Spleen (tissue), 13 donors: ENCODE results near the gene CD47. TPM values are rescaled to one million over a fixed set of nuclear protein-coding genes. Genes with fewer than 3 reads are reported as not detected.

ENCODE experiments used
- DNase-seq: peaks from one replicate; pipeline ENCODE4 v3.0.0-alpha.2; 2020
- H3K27ac ChIP-seq, 8 donors: fragments of 200-600 bp; sonication (generic) in 7 of 8; 1 replicate in 4 of 8; 2 replicates in 4 of 8; pipeline versions ENCODE4 v1.5.0 to v1.8.0; 2016 to 2021; ENCODE audit warnings: inconsistent platforms in 4 of 8, mild to moderate bottlenecking in 4 of 8, moderate library complexity in 1 of 8
- H3K27me3 ChIP-seq, 7 donors: fragments of 200-600 bp; sonication (generic) in 6 of 7; replicated peaks in 1 of 7; 1 replicate in 4 of 7; 2 replicates in 3 of 7; pipeline versions ENCODE4 v1.5.0 to v1.8.0; 2016 to 2021; ENCODE audit warnings: inconsistent platforms in 3 of 7, mild to moderate bottlenecking in 1 of 7
- H3K36me3 ChIP-seq, 6 donors: fragments of 200-600 bp; sonication (generic) in 5 of 6; 1 replicate in 4 of 6; 2 replicates in 2 of 6; pipeline versions ENCODE4 v1.5.0 to v1.8.0; 2016 to 2021; ENCODE audit warnings: inconsistent platforms in 2 of 6
- H3K4me1 ChIP-seq, 6 donors: fragments of 200-600 bp; sonication (generic) in 5 of 6; 1 replicate in 3 of 6; 2 replicates in 3 of 6; pipeline versions ENCODE4 v1.5.0 to v1.8.0; 2016 to 2021; ENCODE audit warnings: inconsistent platforms in 3 of 6
- H3K4me3 ChIP-seq, 8 donors: fragments of 200-600 bp; sonication (generic) in 7 of 8; 1 replicate in 4 of 8; 2 replicates in 4 of 8; pipeline versions ENCODE4 v1.5.0 to v1.8.0; 2016 to 2021; ENCODE audit warnings: inconsistent platforms in 4 of 8, mild to moderate bottlenecking in 4 of 8, moderate library complexity in 2 of 8
- H3K9me3 ChIP-seq, 8 donors: fragments of 200-600 bp; sonication (generic) in 7 of 8; 1 replicate in 4 of 8; 2 replicates in 4 of 8; pipeline versions ENCODE4 v1.5.0 to v1.8.0; 2016 to 2021; ENCODE audit warnings: inconsistent platforms in 4 of 8
- POLR2A ChIP-seq, 3 donors: fragments of 450-650 bp; IDR thresholded peaks; one replicate each; pipeline ENCODE4 v1.5.1; 2017; ENCODE audit warnings: antibody characterized with exemption in 3 of 3, mild to moderate bottlenecking in 1 of 3
- POLR2AphosphoS5 ChIP-seq, 3 donors: sonication (generic); formaldehyde crosslinking; IDR thresholded peaks; one replicate each; pipeline ENCODE4 v1.5.1; 2017; ENCODE audit warnings: antibody characterized with exemption in 3 of 3
- WGBS, 5 donors: extraction: QIAGEN DNeasy Blood & Tissue Kit in 3 of 5; methylation state at CpG; one replicate each; pipeline versions ENCODE4 v1.1.5 to v1.1.7; 2013 to 2018; 5-methylcytosine and 5-hydroxymethylcytosine counted together
- intact Hi-C: fragments of 100-400 bp; cut with DNase I; formaldehyde crosslinking; loops from one replicate; pipeline ENCODE4 v1.15.0; 2023; ENCODE audit warnings: low total_unique reads
- long read RNA-seq, 2 donors: transcript quantifications; one replicate each; lab custom pipeline, GENCODE V29; 2026
- polyA plus RNA-seq, 3 donors: library from polyadenylated mRNA; stranded (reverse); fragments of 200-250 nt; gene quantifications; one replicate each; pipeline ENCODE4 v1.2.1, GENCODE V29; 2013
- total RNA-seq, 7 donors: library from RNA; depleted of rRNA in 3 of 7; stranded (reverse); fragments of >200 nt in 3 of 7; fragmentation: NEBNext Ultra II Directional in 4 of 7; extraction: Animal tissue kit (Norgen Biotek cat#: 25700) in 4 of 7; gene quantifications; one replicate each; pipeline versions ENCODE4 v1.1.0 to v1.2.1, GENCODE V29; 2016 to 2021
- TF ChIP-seq, protein P1 (sequence below), 11 experiments: fragments of 200-600 bp in 7 of 11; fragments of 450-650 bp in 4 of 11; sonication (generic) in 4 of 11; IDR thresholded peaks in 8 of 11; conservative IDR thresholded peaks in 3 of 11; 1 replicate in 7 of 11; 2 replicates in 4 of 11; pipeline versions ENCODE4 v1.4.0 to v1.8.0; 2016 to 2021; ENCODE audit warnings: antibody characterized with exemption in 11 of 11, inconsistent platforms in 4 of 11, mild to moderate bottlenecking in 1 of 11
- donor health status: healthy with polysubstance abuse.
- donor health status: DM: no; HTN: no; CAD: no; lungs with moderate emphysema.
- donor health status: DM: no; HTN: no; CAD: no.
- donor health status: Bipolar disorder and iron deficiency.
- donor health status: healthy.
- donor health status: DM: no; HTN: no; CAD: no.
- donor health status: DM: yes; HTN: yes; CAD: no.

The CD47 gene
- 100 to 1,000 TPM; 106 to 156 (median 130) TPM for total RNA-seq
- polyA plus RNA-seq: 10 to 100 TPM; 48.2 to 54.6 (median 51.0) TPM
- long read RNA-seq, donor 1, full-length matches to known transcripts: 51 of 74 reads
- long read RNA-seq, donor 1, partial matches to known transcripts: 18 of 74 reads
- long read RNA-seq, donor 1, other reads (novel, unspliced or antisense): 5 of 74 reads
- long read RNA-seq, donor 2, full-length matches to known transcripts: 35 of 44 reads
- long read RNA-seq, donor 2, partial matches to known transcripts: 9 of 44 reads
- long read RNA-seq, donor 2, other reads (novel, unspliced or antisense): 0 of 44 reads

- Histone ChIP-seq H3K9me3 (no peaks in the 10 kb centered on the region), H3K27ac (peak within 1 kb of the TSS; percentile 96 to 99 (median 98)), H3K36me3 (peaks cover 0 to 8% (median 0%) of the 10 kb centered on the region in 6 donors), H3K4me3 (peak within 1 kb of the TSS; percentile 72 to 98 (median 84)), H3K27me3 (no peaks in the 10 kb centered on the region), H3K4me1 (peaks cover 15 to 64% (median 49%) of the 10 kb centered on the region in 6 donors)
- intact Hi-C loops: no loop called here
- peak; percentile 100 for DNase-seq
- TF ChIP-seq POLR2A (IDR thresholded peaks at IDR 0.05) (peak in 1 of 3 donors; percentile 87), POLR2AphosphoS5 (IDR thresholded peaks at IDR 0.05) (peak; percentile 94 to 97 (median 96))
- TF ChIP-seq, protein P1, sequence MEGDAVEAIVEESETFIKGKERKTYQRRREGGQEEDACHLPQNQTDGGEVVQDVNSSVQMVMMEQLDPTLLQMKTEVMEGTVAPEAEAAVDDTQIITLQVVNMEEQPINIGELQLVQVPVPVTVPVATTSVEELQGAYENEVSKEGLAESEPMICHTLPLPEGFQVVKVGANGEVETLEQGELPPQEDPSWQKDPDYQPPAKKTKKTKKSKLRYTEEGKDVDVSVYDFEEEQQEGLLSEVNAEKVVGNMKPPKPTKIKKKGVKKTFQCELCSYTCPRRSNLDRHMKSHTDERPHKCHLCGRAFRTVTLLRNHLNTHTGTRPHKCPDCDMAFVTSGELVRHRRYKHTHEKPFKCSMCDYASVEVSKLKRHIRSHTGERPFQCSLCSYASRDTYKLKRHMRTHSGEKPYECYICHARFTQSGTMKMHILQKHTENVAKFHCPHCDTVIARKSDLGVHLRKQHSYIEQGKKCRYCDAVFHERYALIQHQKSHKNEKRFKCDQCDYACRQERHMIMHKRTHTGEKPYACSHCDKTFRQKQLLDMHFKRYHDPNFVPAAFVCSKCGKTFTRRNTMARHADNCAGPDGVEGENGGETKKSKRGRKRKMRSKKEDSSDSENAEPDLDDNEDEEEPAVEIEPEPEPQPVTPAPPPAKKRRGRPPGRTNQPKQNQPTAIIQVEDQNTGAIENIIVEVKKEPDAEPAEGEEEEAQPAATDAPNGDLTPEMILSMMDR (IDR thresholded peaks at IDR 0.05 in 8 of 11, conservative IDR thresholded peaks at IDR 0.05 in 3 of 11): peak in 1 of 11 experiments; percentile 16
- 0 to 1% (median 1%) methylated on average over 45 to 106 of the region's 106 CpGs for WGBS, 5 donors
Measured at GRCh38 chr3:108090701-108091497, at the start of gene CD47. TSS of gene CD47 (minus strand) at chr3:108091031. CDS start at chr3:108090908, 123 bp downstream.

DNA sequence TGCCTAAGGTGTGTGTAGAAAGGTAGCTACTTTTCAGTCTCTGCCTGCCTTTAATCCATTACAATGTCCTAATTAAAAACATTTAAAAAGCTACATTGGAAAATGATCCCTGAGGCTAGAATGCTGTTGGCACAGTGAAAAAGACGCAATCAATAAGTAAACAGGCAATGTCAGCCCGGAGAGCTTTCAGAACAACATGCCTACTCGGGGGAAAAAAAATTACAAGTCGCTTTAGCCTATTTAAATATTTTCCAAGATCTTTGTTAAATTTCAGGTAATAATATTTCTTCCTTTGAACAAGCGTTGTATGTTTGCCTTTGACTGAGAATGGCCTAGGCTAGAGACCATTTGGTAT, 46.6 kb upstream of the CD47 start:
- no peak for DNase-seq
- no peaks in the 10 kb centered on the region for H3K36me3 ChIP-seq
- H3K4me1 ChIP-seq: peaks cover 4 to 55% (median 25%) of the 10 kb centered on the region in 6 donors
- WGBS, 5 donors: 91 to 96% (median 94%) methylated on average over 5 of the region's 5 CpGs
- H3K4me3 ChIP-seq: no peak overlapping the region
- peak overlapping the region in 3 of 8 donors; percentile 62 to 72 (median 64) for H3K27ac ChIP-seq
- H3K9me3 ChIP-seq: no peaks in the 10 kb centered on the region
- intact Hi-C loops: no loop called here
- no peaks in the 10 kb centered on the region for H3K27me3 ChIP-seq
- TF ChIP-seq POLR2A (IDR thresholded peaks at IDR 0.05): no peak
- TF ChIP-seq, protein P1 (IDR thresholded peaks at IDR 0.05 in 8 of 11, conservative IDR thresholded peaks at IDR 0.05 in 3 of 11): no peak
- TF ChIP-seq POLR2AphosphoS5 (IDR thresholded peaks at IDR 0.05): no peak

- intact Hi-C loops: no loop called here
- no peak overlapping the region for H3K4me3 ChIP-seq
- DNase-seq: no peak
- peak overlapping the region in 5 of 8 donors; percentile 33 to 72 (median 62) for H3K27ac ChIP-seq
- no peaks in the 10 kb centered on the region for H3K27me3 ChIP-seq
- H3K9me3 ChIP-seq: no peaks in the 10 kb centered on the region
- no peaks in the 10 kb centered on the region for H3K36me3 ChIP-seq
- H3K4me1 ChIP-seq: peaks cover 4 to 61% (median 30%) of the 10 kb centered on the region in 6 donors
- WGBS, 5 donors: 84 to 89% (median 85%) methylated on average over 13 of the region's 13 CpGs
- TF ChIP-seq POLR2A (IDR thresholded peaks at IDR 0.05): no peak
- peak in 1 of 3 donors; percentile 17 for TF ChIP-seq POLR2AphosphoS5 (IDR thresholded peaks at IDR 0.05)
- TF ChIP-seq, protein P1 (IDR thresholded peaks at IDR 0.05 in 8 of 11, conservative IDR thresholded peaks at IDR 0.05 in 3 of 11): no peak
Measured at GRCh38 chr3:108136561-108137459, 46.0 kb upstream of the CD47 start.
